Measurements from ENCODE around the gene RPGRIP1. TPM values are rescaled to one million over a fixed set of nuclear protein-coding genes. Genes with fewer than 3 reads are reported as not detected.

The RPGRIP1 gene
- total RNA-seq, 1 experiment from 2014 or later: 0.07 TPM

DNA sequence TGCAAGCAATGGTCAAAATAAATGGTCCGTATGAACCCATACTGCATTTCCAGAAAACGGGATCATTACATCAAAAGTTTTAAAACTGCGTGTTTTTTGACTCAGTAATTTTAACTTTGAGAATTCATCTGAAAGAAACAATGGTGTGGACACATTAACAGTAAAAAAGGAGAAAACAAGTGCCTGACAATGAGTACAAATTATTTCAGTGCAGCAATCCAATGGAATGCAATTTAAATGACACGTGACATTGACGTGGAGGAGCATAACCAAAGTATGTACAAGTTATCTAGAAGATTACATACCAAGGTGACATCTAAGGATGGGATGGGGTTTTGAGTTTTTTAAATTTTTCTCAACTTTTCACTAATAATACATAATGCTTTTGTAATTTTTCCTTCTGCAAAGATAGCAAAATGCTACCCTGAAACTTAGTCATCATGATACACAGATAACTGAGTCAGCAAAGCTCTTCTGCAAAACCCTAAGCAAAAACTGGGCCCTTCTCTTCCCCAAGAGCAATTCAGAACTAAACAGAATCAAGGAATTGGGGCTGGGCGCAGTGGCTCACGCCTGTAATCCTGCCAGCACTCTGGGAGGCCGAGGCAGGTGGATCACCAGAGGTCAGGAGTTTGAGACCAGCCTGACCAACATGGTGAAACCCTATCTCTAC, 31.0 kb upstream of the RPGRIP1 start:
- H4K20me1 ChIP-seq (ENCODE audit: control insufficient read depth, insufficient read depth, insufficient read length): no peaks in the 10 kb centered on the region
- no peak overlapping the region for H4K91ac ChIP-seq (ENCODE audit: insufficient read length, low read depth, low read length)
- H2BK5ac ChIP-seq (ENCODE audit: insufficient read length, low read length): no peak overlapping the region
- no peaks in the 10 kb centered on the region for H3K27me3 Mint-ChIP-seq (ENCODE audit: low read depth)
- no peaks in the 10 kb centered on the region; the same call in 1 of the 2 replicates for H3K4me1 ChIP-seq (ENCODE audit: insufficient read depth, low read length)
- H3K23ac ChIP-seq (ENCODE audit: insufficient read length, low read depth, low read length): no peak overlapping the region
- no CpG with 5 or more reads among the region's 8 CpGs for WGBS (ENCODE audit: extremely low coverage, insufficient read length, low lambda C conversion rate)
- H2AFZ ChIP-seq (ENCODE audit: low read length): no peak overlapping the region
- no peak for DNase-seq
- no peak overlapping the region for H3K18ac ChIP-seq (ENCODE audit: insufficient read length, low read depth, low read length)
- H3K9me3 ChIP-seq (ENCODE audit: control insufficient read depth, low read depth, low read length): no peaks in the 10 kb centered on the region
- peak overlapping the region in 1 of 3 experiments; percentile 62; a peak in 1 of 7 replicates for H3K27ac Mint-ChIP-seq
- no peak overlapping the region for H3K14ac ChIP-seq (ENCODE audit: insufficient read depth, low read length)
- H2BK12ac ChIP-seq (ENCODE audit: insufficient read length, low read depth, low read length): no peak overlapping the region
- H3K79me2 ChIP-seq (ENCODE audit: insufficient read depth, low read length): peaks cover 80% of the 10 kb centered on the region
- no peaks in the 10 kb centered on the region for H3K9me3 Mint-ChIP-seq
- H4K5ac ChIP-seq (ENCODE audit: insufficient read length, low read depth, low read length): no peak overlapping the region
- no peak overlapping the region for H4K8ac ChIP-seq (replicated peaks; ENCODE audit: insufficient read length, low read depth, low read length)
- H3K4me3 Mint-ChIP-seq: no peak overlapping the region; a peak in 1 of 5 replicates
- H3T11ph ChIP-seq (ENCODE audit: low read length): no peak overlapping the region
- no peak overlapping the region for H2BK20ac ChIP-seq (ENCODE audit: low read depth, low read length, poor library complexity, severe bottlenecking)
- no peak overlapping the region for H2BK15ac ChIP-seq (ENCODE audit: low read depth, low read length)
- no peaks in the 10 kb centered on the region for H3K27me3 ChIP-seq (ENCODE audit: insufficient read depth, low read length)
- H3K4ac ChIP-seq (ENCODE audit: low read depth, low read length): no peak overlapping the region
- no peak overlapping the region for H3K4me2 ChIP-seq (ENCODE audit: insufficient read depth, insufficient read length, low read length)
- no peak overlapping the region for H3K9ac ChIP-seq (ENCODE audit: extremely low read depth, insufficient read length, low read length)
- H2BK120ac ChIP-seq (ENCODE audit: low read depth, low read length, poor library complexity, severe bottlenecking): no peak overlapping the region
- H3K56ac ChIP-seq (ENCODE audit: insufficient read length, low read depth, low read length): no peak overlapping the region
- H2AK5ac ChIP-seq (ENCODE audit: insufficient read length, low read length): no peak overlapping the region
- H3K4me1 Mint-ChIP-seq: peaks cover 16 to 28% of the 10 kb centered on the region in 2 experiments
- no peak overlapping the region for H3K27ac ChIP-seq (ENCODE audit: insufficient read length, low read depth, low read length)
- peaks cover 3% of the 10 kb centered on the region for H3K79me1 ChIP-seq (ENCODE audit: insufficient read depth, low read depth, low read length, poor library complexity, severe bottlenecking)
- no peak for TF ChIP-seq CTCF (conservative IDR thresholded peaks at IDR 0.05)
- peaks cover 52 to 92% (median 82%) of the 10 kb centered on the region in 3 experiments for H3K36me3 Mint-ChIP-seq (ENCODE audit: insufficient read depth in 1 of 3, low read depth in 3 of 3)
- H3K23me2 ChIP-seq (ENCODE audit: insufficient read length, low read depth, low read length, poor library complexity, severe bottlenecking): no peaks in the 10 kb centered on the region
